Occipital lobe (tissue), 2 donors: ENCODE results near the gene COPZ1. TPM values are rescaled to one million over a fixed set of nuclear protein-coding genes. Genes with fewer than 3 reads are reported as not detected.
"Not testable (repeated sequence)": the region's sequence is repeated elsewhere in the genome, so short reads cannot be mapped to it uniquely, and the experiment has no call there.

Experiments
- DNase-seq: peaks from one replicate; lab custom pipeline; 2025; lab: John Stamatoyannopoulos, UW
- total RNA-seq: library from RNA; depleted of rRNA; stranded (reverse); fragments of >200 nt; gene quantifications from one replicate; pipeline ENCODE4 v1.2.3, GENCODE V29; 2014

COPZ1 gene
- total RNA-seq, 1 donor from 2014 or later, result 47.1 TPM

- peak; percentile 25 for DNase-seq
These were observed 30.6 kb upstream of the COPZ1 start for GRCh38 chr12:54294152-54294952.

- no peak for DNase-seq
These were observed 29.9 kb upstream of the COPZ1 start for GRCh38 chr12:54294953-54295566.

GRCh38 chr12:54296393-54297099, 28.4 kb upstream of the COPZ1 start:
- no peak for DNase-seq

GRCh38 chr12:54298904-54299303, 26.0 kb upstream of the COPZ1 start:
- no peak for DNase-seq

GRCh38 chr12:54299515-54300224, 25.3 kb upstream of the COPZ1 start:
- DNase-seq, result no peak

DNA sequence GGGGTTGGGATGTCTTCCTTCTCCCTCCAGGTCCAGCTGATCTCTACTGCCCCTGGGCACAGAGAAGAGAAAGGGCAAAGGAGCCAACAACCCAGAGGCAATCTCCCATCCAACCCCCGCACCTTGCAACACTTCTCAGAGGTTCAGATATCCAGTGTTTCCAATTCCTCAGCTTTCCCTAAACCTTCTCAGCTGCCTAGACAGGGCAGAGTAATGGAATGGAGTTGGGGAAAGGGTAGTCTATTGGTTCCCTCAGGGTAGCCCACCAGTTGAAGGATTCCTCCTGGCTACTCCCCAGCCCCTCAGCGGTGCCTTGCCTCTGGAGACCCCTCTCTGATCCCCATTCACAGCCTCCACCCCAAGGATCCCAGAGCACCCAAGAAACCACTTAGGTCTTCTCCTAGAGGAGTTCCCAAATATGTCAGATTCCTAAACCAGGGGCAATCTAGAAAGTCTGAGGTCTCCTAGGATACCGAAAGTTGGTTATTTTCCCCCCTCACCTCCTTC, 24.7 kb upstream of the COPZ1 start:
- DNase-seq, result no peak

DNA sequence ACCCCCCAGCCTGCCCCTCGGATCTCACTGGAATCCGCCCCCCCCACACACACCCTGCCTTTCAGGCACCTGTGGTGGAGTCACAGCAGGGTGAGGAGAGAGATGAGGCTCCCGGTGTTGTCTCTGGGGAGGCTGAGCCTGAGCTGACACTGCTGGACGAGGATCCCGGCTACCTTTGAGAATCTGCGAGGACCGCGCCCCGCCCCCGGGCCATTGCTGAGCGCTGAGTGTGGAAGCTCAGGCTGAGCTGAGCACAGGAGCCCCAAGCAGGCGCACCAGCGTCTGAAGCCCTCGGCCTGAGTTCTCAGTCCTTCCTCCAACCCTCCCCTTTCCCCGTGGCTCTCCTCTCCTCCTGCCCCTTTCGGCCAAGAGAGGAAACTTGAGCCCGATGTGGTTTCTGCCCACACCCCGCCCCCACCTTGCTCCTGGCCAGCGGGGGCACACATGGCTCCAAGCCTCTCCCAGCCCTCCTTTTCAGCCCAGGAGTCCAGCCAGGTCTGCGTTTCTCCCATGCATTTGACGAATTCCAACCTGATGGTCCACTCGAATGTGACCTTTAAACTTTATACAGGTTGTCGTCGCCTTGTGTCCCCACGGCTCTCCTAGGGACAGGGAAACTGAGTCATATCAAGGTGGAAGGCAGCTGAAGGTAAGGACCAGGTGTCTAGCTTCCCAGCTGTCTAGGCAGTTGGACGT, 24.1 kb upstream of the COPZ1 start, which contains the start of gene NFE2:
Gene NFE2, minus strand, starts transcription at position 284 of the 696 bp plus-strand sequence. CDS start 5,767 bp downstream, outside the sequence.
- DNase-seq, result no peak

GRCh38 chr12:54301428-54302048, 23.4 kb upstream of the COPZ1 start:
- DNase-seq, result no peak

DNA sequence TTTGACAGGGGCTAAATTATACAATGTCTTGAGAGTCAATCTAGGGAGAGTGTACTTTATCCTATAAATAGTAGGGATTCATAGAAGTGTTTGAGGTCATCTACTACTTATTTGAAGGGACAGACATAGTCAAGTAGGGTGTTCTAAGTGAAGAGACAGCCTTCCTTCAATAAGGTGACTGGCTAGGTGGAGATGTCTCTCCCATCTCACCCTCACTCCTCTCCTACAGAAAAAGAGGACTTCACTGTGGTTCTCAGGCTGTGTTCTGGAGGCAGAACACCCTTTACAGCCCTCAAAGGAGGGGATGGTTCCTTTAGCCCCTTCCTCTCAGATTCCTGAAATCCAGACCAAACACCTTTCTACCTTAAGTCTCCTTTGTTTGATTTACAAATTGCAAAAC, 21.3 kb upstream of the COPZ1 start:
- no peak for DNase-seq

GRCh38 chr12:54304187-54304810, 20.6 kb upstream of the COPZ1 start:
- DNase-seq, result peak; percentile 15

DNA sequence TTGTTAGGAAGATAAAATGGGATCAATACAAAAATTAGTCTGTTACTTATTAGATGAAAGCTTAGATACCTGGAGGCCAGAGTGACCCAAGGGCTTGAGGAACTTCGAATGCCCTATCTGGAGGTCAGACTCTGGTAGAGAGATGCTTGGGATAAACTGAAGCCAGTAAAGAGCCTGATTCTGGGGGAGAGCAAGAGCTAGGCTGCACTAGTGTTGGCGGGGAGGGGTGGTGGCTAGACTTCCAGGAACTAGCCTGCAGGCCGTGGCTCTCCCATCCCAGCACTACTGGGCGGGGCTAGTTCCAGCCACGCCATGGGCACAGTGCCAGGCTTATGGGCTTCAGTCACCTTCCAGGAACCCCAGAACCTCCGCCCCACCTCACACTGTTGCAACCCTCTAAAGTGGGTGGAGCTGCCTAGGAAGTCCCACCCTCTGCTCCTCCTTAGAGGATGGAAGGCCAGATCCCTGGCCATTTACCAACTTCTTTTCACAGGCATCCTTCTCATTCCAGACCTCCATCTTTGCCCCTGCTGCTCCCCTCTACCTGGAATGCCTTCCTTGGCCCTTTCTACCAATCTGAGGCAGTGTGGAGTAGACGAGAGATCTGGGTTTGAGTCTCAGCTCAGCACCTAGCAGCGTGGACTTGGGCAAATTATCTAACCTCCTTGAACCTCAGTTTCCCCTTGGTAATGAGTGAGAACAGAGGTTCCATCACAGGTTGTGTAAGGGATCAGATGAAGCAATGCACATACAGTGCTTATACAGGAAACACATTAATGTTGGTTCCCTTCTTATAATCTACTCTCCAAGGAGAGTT, 17.8 kb upstream of the COPZ1 start:
- DNase-seq, result no peak

GRCh38 chr12:54311051-54311450, 13.9 kb upstream of the COPZ1 start:
- no peak for DNase-seq

DNA sequence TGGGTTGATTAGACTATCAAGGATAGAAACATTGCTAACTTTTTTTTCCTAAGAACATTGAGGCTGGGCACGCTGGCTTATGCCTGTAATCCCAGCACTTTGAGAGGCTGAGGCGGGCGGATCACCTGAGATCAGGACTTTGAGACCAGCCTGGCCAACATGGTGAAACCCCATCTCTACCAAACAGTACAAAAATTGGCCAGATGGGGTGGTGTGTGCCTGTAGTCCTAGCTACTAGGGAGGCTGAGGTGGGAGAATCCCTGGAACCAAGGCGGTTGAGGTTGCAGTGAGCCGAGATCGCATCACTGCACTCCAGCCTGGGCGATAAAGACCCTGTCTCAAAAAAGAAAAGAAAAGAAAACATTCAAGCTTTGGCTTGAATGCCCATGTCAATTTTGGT, 12.6 kb upstream of the COPZ1 start:
- not testable (repeated sequence) for DNase-seq

DNA sequence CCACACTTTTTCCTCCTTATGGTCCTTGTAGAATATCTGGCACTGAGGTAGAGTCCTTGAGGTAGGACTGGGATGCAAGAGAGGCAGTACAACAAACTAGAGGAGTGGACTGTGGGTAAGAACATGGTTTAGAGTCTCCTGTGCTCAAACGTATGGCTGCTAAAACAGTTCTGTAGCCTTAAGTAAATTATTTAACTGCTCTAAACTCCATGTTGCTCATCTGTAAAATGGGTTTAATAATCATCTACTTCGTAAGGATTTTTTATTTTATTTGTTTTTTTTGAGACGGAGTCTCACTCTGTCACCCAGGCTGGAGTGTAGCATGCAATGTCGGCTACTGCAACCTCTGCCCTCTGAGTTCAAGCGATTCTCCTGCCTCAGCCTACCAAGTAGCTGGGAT, 3.6 kb upstream of the COPZ1 start:
- DNase-seq, result no peak

- not testable (repeated sequence) for DNase-seq
These were observed 645 bp downstream of the COPZ1 start for GRCh38 chr12:54325442-54326109.

- DNase-seq, result no peak
These were observed 3.8 kb downstream of the COPZ1 start for GRCh38 chr12:54328595-54329337.

GRCh38 chr12:54329759-54330158, 4.8 kb downstream of the COPZ1 start:
- DNase-seq, result no peak

DNA sequence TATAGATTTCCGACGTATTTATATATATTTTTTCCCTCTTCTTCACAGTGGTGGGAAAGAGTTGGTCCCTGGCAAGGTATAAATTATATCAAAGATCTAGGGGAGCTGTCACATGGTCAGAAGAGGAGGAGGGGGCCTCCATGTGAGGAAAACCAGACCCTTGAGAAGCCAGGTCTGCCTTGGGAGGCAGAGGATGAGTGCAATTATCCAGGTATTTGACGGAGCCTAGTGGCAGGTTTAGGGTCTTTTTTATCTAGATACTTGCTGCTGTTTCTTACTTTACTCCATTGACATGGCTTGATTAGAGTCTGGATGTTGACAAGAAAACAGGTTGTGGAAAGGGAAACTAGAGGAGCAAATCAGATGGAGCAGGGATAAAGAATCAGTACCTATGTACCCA, 5.5 kb downstream of the COPZ1 start:
- no peak for DNase-seq
